Motor neuron (in vitro differentiated cells): ENCODE data around the gene CYP46A1. TPM values are rescaled to one million over a fixed set of nuclear protein-coding genes. Genes with fewer than 3 reads are reported as not detected.

ENCODE experiments used
- ATAC-seq, 8 experiments: fragments of 200-7000 bp; cut with Tn5 transposase; replicated peaks in 6 of 8; 2 replicates each; pipeline ENCODE4 v1.8.0; 2021; ENCODE audit warnings: mild to moderate bottlenecking in 8 of 8, moderate library complexity in 8 of 8
- H3K27ac ChIP-seq, 2 donors: fragments of 250-450 bp; sonication (Bioruptor Pico); 2 replicates each; pipeline ENCODE4 v1.9.0; 2021; ENCODE audit warnings: antibody characterized with exemption in 2 of 2, mild to moderate bottlenecking in 2 of 2, moderate library complexity in 1 of 2
- H3K4me1 ChIP-seq, 2 donors: fragments of 250-450 bp; sonication (Bioruptor Pico); replicated peaks in 1 of 2; 2 replicates each; pipeline ENCODE4 v1.6.1; 2021; ENCODE audit warnings: antibody characterized with exemption in 2 of 2, mild to moderate bottlenecking in 2 of 2, moderate library complexity in 1 of 2
- H3K4me3 ChIP-seq, 5 donors: fragments of 250-450 bp; sonication (Bioruptor Pico); 2 replicates each; pipeline ENCODE4 v1.9.0; 2021; ENCODE audit warnings: antibody characterized with exemption in 5 of 5, mild to moderate bottlenecking in 5 of 5, moderate library complexity in 4 of 5
- WGBS, 10 experiments: fragments of 450-650 bp; shearing (Covaris generic); methylation state at CpG; one replicate each; pipeline ENCODE4 v1.0.0; 2022; 5-methylcytosine and 5-hydroxymethylcytosine counted together
- in situ Hi-C, 9 experiments: fragments of 400-800 bp; cut with MboI; loops; one replicate each; pipeline ENCODE4 v1.15.0; 2021; ENCODE audit warnings: low sequenced_read_pairs in 9 of 9, low pct_unique_long_range_greater_than_20kb in 2 of 9; ENCODE audit not compliant: unreplicated experiment in 9 of 9
- total RNA-seq, 8 experiments: library from RNA; unstranded; fragments of 300-600 nt; gene quantifications; 2 replicates each; pipeline versions ENCODE4 v1.2.3 to v1.2.4, GENCODE V29; 2022

CYP46A1 gene
- total RNA-seq, 8 experiments from 2014 or later = 1.7 to 12.3 (median 3.7) TPM

DNA sequence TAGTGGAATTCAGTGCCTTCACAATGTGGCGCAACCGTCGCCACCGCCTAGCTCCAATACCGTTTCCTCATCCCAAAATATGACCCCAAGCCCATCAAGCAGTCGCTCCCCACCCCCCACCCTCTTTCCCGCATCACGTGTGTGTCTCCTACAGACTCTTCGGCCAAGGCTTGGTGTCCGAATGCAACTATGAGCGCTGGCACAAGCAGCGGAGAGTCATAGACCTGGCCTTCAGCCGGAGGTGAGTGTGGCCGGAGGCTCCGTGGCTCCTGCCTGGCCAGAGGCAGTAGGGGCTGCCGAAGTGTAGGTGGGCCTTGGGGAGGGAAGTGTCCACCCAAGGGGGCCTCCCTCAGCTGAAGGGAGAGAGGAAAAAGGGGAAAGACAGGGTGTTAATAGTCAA, 15.8 kb downstream of the CYP46A1 start:
- Histone ChIP-seq H3K4me1 (no peaks in the 10 kb centered on the region), H3K27ac (no peak overlapping the region), H3K4me3 (no peak overlapping the region)
- no peak for ATAC-seq
- WGBS, 10 experiments = 80 to 90% (median 83%) methylated on average over 3 to 6 of the region's 16 CpGs; no CpG with 5 or more reads in 6 of the 10 experiments
- in situ Hi-C loops = loop anchor here in 4 of 9 experiments (25.0 kb wide), 1 partner anchor 187 kb away; no protein-coding TSS in a partner anchor

DNA sequence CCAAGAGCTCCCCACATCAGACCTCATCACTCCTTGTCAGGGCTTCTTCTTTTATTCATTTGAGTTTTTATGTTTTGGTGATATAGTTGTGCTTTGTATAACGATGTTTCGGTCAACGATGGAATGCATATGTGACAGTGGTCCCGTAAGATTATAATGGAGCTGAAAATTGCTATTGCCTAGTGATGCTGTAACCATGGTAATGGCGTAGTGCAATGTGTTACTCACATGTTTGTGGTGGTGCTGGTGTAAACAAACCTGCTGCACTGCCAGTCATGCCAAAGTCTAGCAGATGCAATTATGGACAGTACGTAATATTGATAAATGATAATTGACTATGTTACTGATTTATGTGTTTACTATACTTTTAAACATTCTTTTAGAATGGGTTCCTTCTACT, 16.3 kb downstream of the CYP46A1 start:
- ATAC-seq = peak in 1 of 8 experiments; percentile 86
- Histone ChIP-seq H3K4me1 (no peaks in the 10 kb centered on the region), H3K4me3 (no peak overlapping the region), H3K27ac (no peak overlapping the region)
- in situ Hi-C loops = no loop called here
- WGBS, 10 experiments = 60 to 100% (median 94%) methylated on average over 1 to 6 of the region's 6 CpGs

DNA sequence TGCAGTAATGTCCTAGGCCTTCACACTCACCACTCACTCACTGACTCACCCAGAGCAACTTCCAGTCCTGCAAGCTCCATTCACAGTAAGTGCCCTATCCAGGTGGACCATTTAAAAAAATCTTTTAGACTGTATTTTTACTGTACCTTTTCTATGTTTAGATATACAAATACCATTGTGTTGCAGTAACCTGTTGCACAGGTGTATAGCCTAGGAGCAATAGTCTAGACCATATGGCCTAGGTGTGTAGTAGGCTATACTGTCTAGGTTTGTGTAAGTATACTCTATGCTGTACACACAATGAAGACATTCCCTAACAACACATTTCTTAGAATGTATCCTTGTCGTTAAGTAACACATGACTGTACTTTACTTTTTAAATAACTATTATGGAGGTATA, 17.2 kb downstream of the CYP46A1 start:
- no peak overlapping the region for H3K4me3 ChIP-seq
- ATAC-seq = no peak
- in situ Hi-C loops = no loop called here
- no peak overlapping the region for H3K27ac ChIP-seq
- 20 to 88% (median 80%) methylated on average over 1 of the region's 1 CpG; no CpG with 5 or more reads in 7 of the 10 experiments for WGBS, 10 experiments
- H3K4me1 ChIP-seq = no peaks in the 10 kb centered on the region

DNA sequence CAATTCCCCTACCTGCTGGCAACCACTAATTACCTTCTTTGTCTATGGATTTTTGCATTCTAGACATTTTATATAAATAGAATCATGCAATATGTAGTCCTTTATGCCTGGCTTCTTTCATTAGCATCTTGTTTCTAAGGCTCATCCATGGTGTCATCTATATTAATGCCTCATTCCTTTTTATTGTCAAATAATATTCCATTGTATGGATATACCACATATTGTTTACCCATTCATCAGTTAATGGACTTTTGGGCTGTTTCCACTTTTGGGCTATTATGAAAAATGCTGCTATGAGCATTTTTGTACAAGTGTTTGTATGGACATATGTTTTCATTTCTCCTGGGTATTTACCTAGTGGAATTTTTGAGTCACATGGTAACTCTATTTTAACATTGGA, 18.0 kb downstream of the CYP46A1 start:
- no peak overlapping the region for H3K4me3 ChIP-seq
- H3K4me1 ChIP-seq = no peaks in the 10 kb centered on the region
- no peak for ATAC-seq
- in situ Hi-C loops = no loop called here
- no peak overlapping the region for H3K27ac ChIP-seq

DNA sequence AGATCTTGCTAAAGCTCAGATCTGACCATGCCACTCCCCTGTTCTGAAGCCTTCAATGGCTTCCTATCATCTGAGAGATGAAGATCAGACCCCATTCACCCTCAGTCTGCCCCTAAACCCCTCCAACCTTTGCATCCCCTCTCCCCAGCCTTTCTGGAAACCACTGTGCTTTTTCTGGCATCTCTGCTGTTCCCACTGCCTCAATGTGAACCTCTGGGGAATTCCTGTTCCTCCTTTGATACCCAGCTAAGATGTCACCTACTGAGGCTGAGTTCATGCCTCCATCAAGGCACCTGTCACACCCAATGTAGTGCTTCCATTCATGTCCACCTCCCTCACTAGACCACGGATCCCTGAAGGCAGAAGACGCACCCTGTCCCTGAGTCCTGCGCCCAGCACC, 19.3 kb downstream of the CYP46A1 start:
- in situ Hi-C loops = no loop called here

DNA sequence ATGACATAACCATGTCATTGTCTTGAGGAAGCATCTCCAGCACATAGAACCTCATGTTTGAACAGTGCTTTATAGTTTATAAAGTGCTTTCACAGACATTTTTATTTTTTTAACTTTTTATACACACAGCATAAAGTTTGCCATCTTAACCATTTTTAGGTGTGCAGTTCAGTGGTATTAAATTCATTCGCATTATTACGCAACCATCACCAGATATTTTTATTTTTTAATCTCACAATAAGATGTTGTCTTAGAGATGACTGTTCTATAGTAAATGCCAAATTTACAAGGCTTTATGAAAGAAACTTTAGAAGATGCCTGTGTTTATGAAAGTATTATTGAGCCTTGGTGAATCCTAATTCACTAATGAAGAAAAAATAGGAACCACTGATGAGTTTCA, 19.9 kb downstream of the CYP46A1 start:
- Histone ChIP-seq H3K27ac (no peak overlapping the region), H3K4me1 (no peaks in the 10 kb centered on the region), H3K4me3 (no peak overlapping the region)
- in situ Hi-C loops = no loop called here
- WGBS, 10 experiments = 40 to 100% (median 100%) methylated on average over 2 of the region's 2 CpGs; no CpG with 5 or more reads in 1 of the 10 experiments
- ATAC-seq = no peak

More for the DNA sequence above, 19.3 kb downstream of the CYP46A1 start:
- Histone ChIP-seq H3K4me3 (no peak overlapping the region), H3K27ac (no peak overlapping the region), H3K4me1 (no peaks in the 10 kb centered on the region)
- 33 to 100% (median 70%) methylated on average over 1 to 3 of the region's 3 CpGs; no CpG with 5 or more reads in 6 of the 10 experiments for WGBS, 10 experiments
- ATAC-seq = no peak

DNA sequence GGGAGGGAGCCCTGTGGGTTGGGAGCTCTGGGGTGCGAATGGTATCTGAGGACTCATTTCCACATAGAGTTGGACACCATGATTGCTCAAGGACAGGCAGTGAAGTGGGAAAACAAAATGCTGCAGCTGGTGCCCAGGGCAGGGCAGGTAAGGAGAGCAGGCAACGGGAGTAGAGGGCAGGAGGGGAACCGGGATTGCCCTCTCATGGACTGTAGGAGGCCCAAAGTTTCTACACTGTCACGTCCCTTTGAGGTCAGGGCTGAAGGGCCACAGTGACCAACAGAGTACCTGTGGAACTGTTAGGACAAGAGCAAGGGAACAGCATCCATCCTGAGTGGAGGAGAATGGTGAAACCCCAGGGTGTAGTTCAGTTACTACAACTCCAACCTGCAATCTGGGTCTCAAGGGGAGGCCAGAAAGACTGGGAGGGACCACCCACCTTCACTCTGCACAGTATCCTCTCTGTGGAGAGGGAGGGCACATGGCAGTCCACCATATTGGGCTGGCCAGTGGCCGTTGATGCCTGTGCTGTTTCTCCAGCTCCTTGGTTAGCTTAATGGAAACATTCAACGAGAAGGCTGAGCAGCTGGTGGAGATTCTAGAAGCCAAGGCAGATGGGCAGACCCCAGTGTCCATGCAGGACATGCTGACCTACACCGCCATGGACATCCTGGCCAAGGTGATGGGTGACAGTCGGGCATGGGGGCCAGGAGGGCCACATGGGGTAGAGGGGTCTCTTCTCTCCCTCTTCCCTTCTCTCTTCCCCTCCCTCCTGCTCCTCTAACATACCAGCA, 22.2 kb downstream of the CYP46A1 start:
- Histone ChIP-seq H3K4me1 (no peaks in the 10 kb centered on the region), H3K27ac (no peak overlapping the region), H3K4me3 (no peak overlapping the region)
- ATAC-seq = no peak
- in situ Hi-C loops = no loop called here
- WGBS, 10 experiments = 5 to 92% (median 50%) methylated on average over 1 to 3 of the region's 8 CpGs; no CpG with 5 or more reads in 3 of the 10 experiments

DNA sequence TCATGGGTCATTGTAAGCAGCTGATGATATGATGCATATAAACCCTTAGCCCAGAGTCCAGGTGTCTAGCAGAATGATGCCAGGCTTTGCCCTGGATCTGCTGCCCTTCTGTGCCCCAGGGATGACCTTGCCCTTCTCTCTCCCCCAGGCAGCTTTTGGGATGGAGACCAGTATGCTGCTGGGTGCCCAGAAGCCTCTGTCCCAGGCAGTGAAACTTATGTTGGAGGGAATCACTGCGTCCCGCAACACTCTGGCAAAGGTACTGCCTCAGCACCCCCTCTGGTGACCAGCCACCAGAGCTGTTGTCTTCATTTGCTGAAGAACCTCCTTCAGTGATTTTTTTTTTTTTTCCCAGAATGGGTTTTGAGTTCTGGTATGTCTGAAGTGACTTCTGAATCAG, 23.3 kb downstream of the CYP46A1 start:
- in situ Hi-C loops = no loop called here
- H3K27ac ChIP-seq = no peak overlapping the region
- 80 to 100% (median 92%) methylated on average over 1 to 2 of the region's 2 CpGs; no CpG with 5 or more reads in 5 of the 10 experiments for WGBS, 10 experiments
- no peaks in the 10 kb centered on the region for H3K4me1 ChIP-seq
- no peak overlapping the region for H3K4me3 ChIP-seq
- no peak for ATAC-seq

DNA sequence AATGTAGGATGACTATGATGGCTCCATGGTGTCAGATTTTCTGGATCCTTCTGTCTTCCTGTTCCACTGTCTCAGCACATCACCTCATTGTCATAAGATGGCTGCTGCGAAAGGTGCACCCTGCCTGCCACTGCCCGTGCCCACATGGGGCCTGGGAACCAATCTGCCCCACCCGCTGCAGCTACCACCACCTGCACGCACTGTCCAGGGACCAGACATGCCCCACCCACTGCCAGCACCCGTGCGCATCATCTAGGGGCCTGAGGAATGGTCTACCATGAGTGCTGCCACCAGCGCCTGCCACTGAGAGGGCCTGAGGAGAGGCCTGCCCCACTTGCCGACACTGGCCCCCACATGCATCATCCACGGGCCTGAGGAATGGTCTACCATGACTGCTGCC, 23.8 kb downstream of the CYP46A1 start:
- Histone ChIP-seq H3K27ac (no peak overlapping the region), H3K4me3 (no peak overlapping the region)
- 100% methylated on average over 1 to 4 of the region's 9 CpGs; no CpG with 5 or more reads in 7 of the 10 experiments for WGBS, 10 experiments

DNA sequence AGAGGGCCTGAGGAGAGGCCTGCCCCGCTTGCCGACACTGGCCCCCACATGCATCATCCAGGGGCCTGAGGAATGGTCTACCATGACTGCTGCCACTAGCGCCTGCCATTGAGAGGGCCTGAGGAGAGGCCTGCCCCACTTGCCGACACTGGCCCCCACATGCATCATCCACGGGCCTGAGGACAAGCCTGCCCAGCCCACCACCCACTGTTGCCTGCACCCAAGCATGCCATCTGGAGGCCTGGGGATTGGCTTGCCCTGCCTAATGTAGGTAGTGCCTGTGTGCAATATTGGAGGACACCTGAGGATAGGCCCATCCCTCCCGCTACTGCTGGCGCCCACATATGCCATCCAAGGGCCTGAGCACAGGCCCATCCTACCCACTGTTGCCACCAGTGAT, 24.4 kb downstream of the CYP46A1 start:
- Histone ChIP-seq H3K27ac (no peak overlapping the region), H3K4me1 (no peaks in the 10 kb centered on the region), H3K4me3 (no peak overlapping the region)
- ATAC-seq = no peak
- WGBS, 10 experiments = 80 to 83% methylated on average over 1 of the region's 7 CpGs; no CpG with 5 or more reads in 8 of the 10 experiments
- in situ Hi-C loops = no loop called here

More for the DNA sequence above, 23.8 kb downstream of the CYP46A1 start:
- ATAC-seq = no peak
- in situ Hi-C loops = no loop called here
- no peaks in the 10 kb centered on the region for H3K4me1 ChIP-seq

DNA sequence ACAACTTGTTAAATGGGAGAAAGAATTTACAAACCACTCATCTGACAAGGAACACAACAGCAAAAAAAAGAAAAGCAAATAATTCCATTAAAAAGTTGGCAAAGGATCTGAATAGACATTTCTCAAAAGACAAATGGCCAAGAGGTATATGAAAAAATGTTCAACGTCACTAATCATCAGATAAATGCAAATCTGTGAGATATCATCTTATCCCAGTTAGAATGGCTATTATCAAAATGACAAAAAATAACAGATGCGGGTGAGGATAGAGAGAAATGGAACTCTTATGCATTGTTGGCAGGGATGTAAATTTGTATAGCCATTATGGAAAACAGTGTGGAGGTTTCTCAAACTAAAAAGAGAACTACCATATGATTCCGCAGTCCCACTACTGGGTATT, 29.9 kb downstream of the CYP46A1 start:
- ATAC-seq = no peak
- H3K27ac ChIP-seq = no peak overlapping the region
- H3K4me3 ChIP-seq = no peak overlapping the region
- H3K4me1 ChIP-seq = peaks cover 0 to 4% of the 10 kb centered on the region in 2 donors
- in situ Hi-C loops = no loop called here
- WGBS, 10 experiments = 55 to 100% (median 89%) methylated on average over 1 to 3 of the region's 3 CpGs

DNA sequence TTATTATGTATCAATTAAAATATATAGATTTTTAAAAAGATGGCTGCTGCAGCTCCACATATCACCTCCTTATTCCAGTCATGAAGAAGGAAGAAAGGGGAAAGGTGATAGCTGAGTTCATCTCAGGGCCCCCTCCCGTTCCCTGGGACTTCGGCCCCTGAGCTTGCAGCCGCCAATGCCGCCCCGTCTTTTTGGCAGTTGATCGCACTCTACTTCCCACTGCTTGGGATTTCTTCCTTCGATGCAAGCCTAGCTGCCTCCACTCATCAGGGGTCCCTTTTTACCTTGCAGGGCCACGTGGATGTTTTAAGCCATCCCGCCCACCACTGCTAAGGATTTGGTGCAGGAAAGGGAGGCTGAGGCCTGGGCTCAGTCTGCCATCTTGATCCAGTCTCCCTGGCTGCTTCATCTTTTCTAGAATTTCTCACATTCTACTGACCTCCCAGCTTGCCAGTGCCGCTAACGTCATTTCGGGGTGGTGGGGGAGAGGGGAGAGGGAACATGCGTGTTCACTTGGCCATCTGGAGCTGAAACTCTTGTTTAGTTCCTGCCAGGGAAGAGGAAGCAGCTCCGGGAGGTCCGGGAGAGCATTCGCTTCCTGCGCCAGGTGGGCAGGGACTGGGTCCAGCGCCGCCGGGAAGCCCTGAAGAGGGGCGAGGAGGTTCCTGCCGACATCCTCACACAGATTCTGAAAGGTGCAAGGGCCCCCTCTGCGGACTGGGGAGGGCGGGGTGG, 31.3 kb downstream of the CYP46A1 start:
- in situ Hi-C loops = no loop called here
- no peak for ATAC-seq
- Histone ChIP-seq H3K4me1 (peaks cover 0 to 4% of the 10 kb centered on the region in 2 donors), H3K27ac (no peak overlapping the region), H3K4me3 (no peak overlapping the region)
- 60 to 97% (median 84%) methylated on average over 1 to 8 of the region's 24 CpGs; no CpG with 5 or more reads in 3 of the 10 experiments for WGBS, 10 experiments

DNA sequence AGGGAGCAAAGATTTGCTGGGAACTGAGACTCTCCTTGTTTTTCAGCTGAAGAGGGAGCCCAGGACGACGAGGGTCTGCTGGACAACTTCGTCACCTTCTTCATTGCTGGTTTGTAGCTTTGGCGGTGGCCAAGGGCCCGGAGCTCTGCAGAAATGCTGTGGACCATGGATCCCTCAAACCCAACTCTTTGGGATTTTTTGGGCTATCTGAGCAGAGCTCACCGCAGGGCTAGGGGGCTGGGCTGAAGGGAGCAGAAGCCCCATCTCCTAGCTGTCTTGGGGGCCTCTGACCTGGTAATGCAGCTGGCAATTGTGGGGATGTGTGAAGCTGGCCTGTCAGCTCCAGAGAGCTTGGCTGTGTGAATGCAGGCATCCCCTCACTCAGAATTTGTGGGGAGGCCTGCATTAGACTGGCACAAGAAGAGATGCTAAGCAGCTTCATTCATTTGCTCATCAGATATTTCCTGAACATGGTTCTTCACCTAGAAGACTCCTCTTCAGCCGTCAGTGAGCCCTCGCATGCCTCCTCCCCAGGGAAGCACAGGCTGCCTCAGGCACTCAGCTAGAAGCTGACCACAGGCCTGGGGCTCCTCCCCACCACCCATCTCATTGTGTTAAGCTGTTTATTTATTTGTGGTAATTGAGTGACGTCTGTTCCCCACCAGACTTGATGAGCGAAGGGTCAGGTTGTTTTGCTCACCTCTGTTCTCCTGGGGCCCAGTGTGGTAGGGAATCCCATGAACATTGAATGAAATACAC, 32.2 kb downstream of the CYP46A1 start:
- ATAC-seq = no peak
- in situ Hi-C loops = no loop called here
- H3K27ac ChIP-seq = no peak overlapping the region
- WGBS, 10 experiments = 50 to 100% (median 80%) methylated on average over 1 to 4 of the region's 10 CpGs; no CpG with 5 or more reads in 2 of the 10 experiments
- H3K4me1 ChIP-seq = peaks cover 0 to 4% of the 10 kb centered on the region in 2 donors
- H3K4me3 ChIP-seq = no peak overlapping the region
